Right cardiac atrium (tissue), 5 donors: ENCODE measurements around the gene LATS2. TPM values are rescaled to one million over a fixed set of nuclear protein-coding genes. Genes with fewer than 3 reads are reported as not detected.
A peak's percentile ranks its signal among the peaks of the same experiment; 100 is the strongest.

ENCODE experiments used
- ATAC-seq, 2 donors: fragments of 200-7000 bp; cut with Tn5 transposase; one replicate each; pipeline versions ENCODE4 v1.8.0 to v1.9.1; 2020; ENCODE audit warnings: moderate library complexity in 2 of 2, mild to moderate bottlenecking in 1 of 2
- DNase-seq, 3 donors: peaks; one replicate each; pipeline ENCODE4 v3.0.0-alpha.2; 2020
- H3K27ac ChIP-seq: one replicate; pipeline ENCODE4 v1.5.1; 2013; ENCODE audit warnings: mild to moderate bottlenecking, low read length, control low read depth, moderate library complexity
- H3K27me3 ChIP-seq: one replicate; pipeline ENCODE4 v1.6.1; 2013; ENCODE audit not compliant: control insufficient read depth, insufficient read depth
- H3K4me1 ChIP-seq: one replicate; pipeline ENCODE4 v1.6.1; 2013; ENCODE audit warnings: low read length; ENCODE audit not compliant: control insufficient read depth, insufficient read depth
- H3K4me3 ChIP-seq: one replicate; pipeline ENCODE4 v1.5.1; 2013; ENCODE audit warnings: low read length, control low read depth
- H3K9me3 ChIP-seq: one replicate; pipeline ENCODE4 v1.6.1; 2013; ENCODE audit warnings: low read length; ENCODE audit not compliant: control insufficient read depth
- WGBS: extraction: QIAGEN DNeasy Blood & Tissue Kit; methylation state at CpG from one replicate; pipeline ENCODE4 v1.1.7; 2013; 5-methylcytosine and 5-hydroxymethylcytosine counted together
- intact Hi-C, 4 donors: fragments of 100-400 bp; cut with DNase I; formaldehyde crosslinking; loops; one replicate each; pipeline versions ENCODE4 v1.11.0 to v1.14.0; 2022 to 2023
- polyA plus RNA-seq: library from polyadenylated mRNA; stranded (reverse); fragments of 200-250 nt; gene quantifications from one replicate; pipeline ENCODE4 v1.2.3, GENCODE V29; 2013
- total RNA-seq, 4 donors: library from RNA; stranded (reverse); fragmentation: NEBNext Ultra II Directional; extraction: Animal tissue kit (Norgen Biotek cat#: 25700); gene quantifications; one replicate each; pipeline ENCODE4 v1.2.1, GENCODE V29; 2021
- donor health status: healthy with polysubstance abuse.
- donor health status: DM: no; HTN: yes; CAD: no.
- donor health status: DM: no; HTN: no; CAD: no.
- donor health status: DM: no; HTN: yes; CAD: no; lungs with severe emphysema.
- donor health status: DM: yes; HTN: yes; CAD: no.

The LATS2 gene
- total and polyA plus RNA-seq, 5 donors, result 10.5 to 36.7 (median 23.6) TPM

GRCh38 chr13:21075011-21075378 is 13.6 kb upstream of the LATS2 start:
- Histone ChIP-seq H3K4me3 (peak overlapping the region; percentile 87), H3K27ac (no peak overlapping the region), H3K4me1 (peaks cover 2% of the 10 kb centered on the region), H3K27me3 (no peaks in the 10 kb centered on the region), H3K9me3 (no peaks in the 10 kb centered on the region)
- ATAC-seq (peak; percentile 17 to 70), DNase-seq (peak in 1 of 3 donors; percentile 61)
- 23% methylated on average over 9 of the region's 9 CpGs for WGBS
- intact Hi-C loops, result no loop called here

GRCh38 chr13:21074546-21074945 is 13.2 kb upstream of the LATS2 start:
- Histone ChIP-seq H3K4me1 (peaks cover 2% of the 10 kb centered on the region), H3K9me3 (no peaks in the 10 kb centered on the region), H3K4me3 (no peak overlapping the region), H3K27ac (peak overlapping the region; percentile 6), H3K27me3 (no peaks in the 10 kb centered on the region)
- 28% methylated on average over 10 of the region's 10 CpGs for WGBS
- ATAC-seq (peak; percentile 60 to 67), DNase-seq (peak in 2 of 3 donors; percentile 59 to 77)
- intact Hi-C loops, result no loop called here

GRCh38 chr13:21071924-21072323 is 10.5 kb upstream of the LATS2 start:
- no peak overlapping the region for H3K27ac ChIP-seq
- peaks cover 2% of the 10 kb centered on the region for H3K4me1 ChIP-seq
- no peaks in the 10 kb centered on the region for H3K27me3 ChIP-seq
- intact Hi-C loops, result no loop called here
- DNase-seq, result no peak
- ATAC-seq, result no peak
- H3K4me3 ChIP-seq, result no peak overlapping the region
- H3K9me3 ChIP-seq, result no peaks in the 10 kb centered on the region

GRCh38 chr13:21071015-21071414 is 9.6 kb upstream of the LATS2 start:
- no peak for ATAC-seq

GRCh38 chr13:21069561-21070004 is 8.2 kb upstream of the LATS2 start:
- ATAC-seq, result peak; percentile 81 to 82
- Histone ChIP-seq H3K4me1 (peaks cover 2% of the 10 kb centered on the region), H3K9me3 (no peaks in the 10 kb centered on the region), H3K27ac (no peak overlapping the region), H3K27me3 (no peaks in the 10 kb centered on the region), H3K4me3 (no peak overlapping the region)
- WGBS, result 55% methylated on average over 6 of the region's 6 CpGs
- intact Hi-C loops, result loop anchor here in 1 of 4 donors (10.0 kb wide), 1 partner anchor 125 kb away; no protein-coding TSS in a partner anchor
- DNase-seq, result no peak

More at GRCh38 chr13:21071015-21071414, 9.6 kb upstream of the LATS2 start:
- intact Hi-C loops, result no loop called here
- no peaks in the 10 kb centered on the region for H3K27me3 ChIP-seq
- DNase-seq, result no peak
- no peak overlapping the region for H3K4me3 ChIP-seq
- WGBS, result 64% methylated on average over 4 of the region's 4 CpGs
- H3K9me3 ChIP-seq, result no peaks in the 10 kb centered on the region
- no peak overlapping the region for H3K27ac ChIP-seq
- H3K4me1 ChIP-seq, result peaks cover 2% of the 10 kb centered on the region

- H3K4me1 ChIP-seq, result no peaks in the 10 kb centered on the region
- H3K27me3 ChIP-seq, result no peaks in the 10 kb centered on the region
- H3K4me3 ChIP-seq, result no peak overlapping the region
- intact Hi-C loops, result loop anchor here in 1 of 4 donors (10.0 kb wide), 1 partner anchor 123 kb away; no protein-coding TSS in a partner anchor
- H3K27ac ChIP-seq, result no peak overlapping the region
- H3K9me3 ChIP-seq, result no peaks in the 10 kb centered on the region
- no peak for DNase-seq
- WGBS, result 86% methylated on average over 4 of the region's 4 CpGs
- no peak for ATAC-seq
These were observed 6.5 kb upstream of the LATS2 start for GRCh38 chr13:21067848-21068247.

- DNase-seq, result no peak
- Histone ChIP-seq H3K27me3 (no peaks in the 10 kb centered on the region), H3K4me3 (no peak overlapping the region), H3K27ac (no peak overlapping the region), H3K9me3 (no peaks in the 10 kb centered on the region), H3K4me1 (no peaks in the 10 kb centered on the region)
- WGBS, result 96% methylated on average over 4 of the region's 4 CpGs
- intact Hi-C loops, result loop anchor here in 1 of 4 donors (10.0 kb wide), 1 partner anchor 122 kb away; no protein-coding TSS in a partner anchor
- ATAC-seq, result no peak
These were observed 5.6 kb upstream of the LATS2 start for GRCh38 chr13:21066946-21067345.

- WGBS, result 89% methylated on average over 2 of the region's 2 CpGs
- ATAC-seq (no peak), DNase-seq (no peak)
- Histone ChIP-seq H3K4me3 (no peak overlapping the region), H3K27me3 (no peaks in the 10 kb centered on the region), H3K4me1 (no peaks in the 10 kb centered on the region), H3K9me3 (no peaks in the 10 kb centered on the region), H3K27ac (no peak overlapping the region)
- intact Hi-C loops, result loop anchor here in 1 of 4 donors (10.0 kb wide), 1 partner anchor 121 kb away; no protein-coding TSS in a partner anchor
These were observed 4.3 kb upstream of the LATS2 start for GRCh38 chr13:21065686-21066085.

GRCh38 chr13:21063031-21063430 is 1.6 kb upstream of the LATS2 start:
- no peak for ATAC-seq

GRCh38 chr13:21060338-21061028 is 903 bp downstream of the LATS2 start:
- peak overlapping the region; percentile 98 for H3K27ac ChIP-seq
- H3K9me3 ChIP-seq, result no peaks in the 10 kb centered on the region
- peak; percentile 34 to 44 for ATAC-seq
- DNase-seq, result peak; percentile 58 to 88 (median 85)
- intact Hi-C loops, result loop anchor here in 1 of 4 donors (10.0 kb wide), 1 partner anchor 116 kb away; no protein-coding TSS in a partner anchor
- H3K4me3 ChIP-seq, result peak overlapping the region; percentile 91
- H3K27me3 ChIP-seq, result no peaks in the 10 kb centered on the region
- peaks cover 4% of the 10 kb centered on the region for H3K4me1 ChIP-seq
- WGBS, result under 1% methylated on average over 100 of the region's 100 CpGs

More at GRCh38 chr13:21063031-21063430, 1.6 kb upstream of the LATS2 start:
- WGBS, result 93% methylated on average over 2 of the region's 2 CpGs
- Histone ChIP-seq H3K4me1 (no peaks in the 10 kb centered on the region), H3K27me3 (no peaks in the 10 kb centered on the region), H3K9me3 (no peaks in the 10 kb centered on the region), H3K27ac (no peak overlapping the region), H3K4me3 (no peak overlapping the region)
- intact Hi-C loops, result loop anchor here in 1 of 4 donors (10.0 kb wide), 1 partner anchor 118 kb away; no protein-coding TSS in a partner anchor
- DNase-seq, result no peak

GRCh38 chr13:21059641-21060337 is 1.6 kb downstream of the LATS2 start:
- DNase-seq (no peak), ATAC-seq (no peak)
- Histone ChIP-seq H3K4me3 (peak overlapping the region; percentile 91), H3K27me3 (no peaks in the 10 kb centered on the region), H3K4me1 (peaks cover 4% of the 10 kb centered on the region), H3K27ac (peak overlapping the region; percentile 98), H3K9me3 (no peaks in the 10 kb centered on the region)
- WGBS, result 66% methylated on average over 35 of the region's 35 CpGs
- intact Hi-C loops, result loop anchor here in 3 of 4 donors (10.0 kb wide), 2 partner anchors 65 to 115 kb away; no protein-coding TSS in a partner anchor
